HepG2 (cell line): ENCODE measurements around the gene GADD45GIP1. TPM values are rescaled to one million over a fixed set of nuclear protein-coding genes. Genes with fewer than 3 reads are reported as not detected.

Source experiments
- AKAP8 ChIP-seq: sonication (generic); formaldehyde crosslinking; IDR thresholded peaks from 2 replicates; pipeline ENCODE4 v1.5.1; 2020; ENCODE audit warnings: mild to moderate bottlenecking, missing genetic modification reagents
- BCL3 ChIP-seq: sonication (generic); formaldehyde crosslinking; IDR thresholded peaks from 2 replicates; pipeline ENCODE4 v1.5.1; 2020; ENCODE audit warnings: mild to moderate bottlenecking, missing genetic modification reagents, moderate library complexity
- EZH2 ChIP-seq: conservative IDR thresholded peaks from 2 replicates; pipeline ENCODE4 v1.6.1; 2012; ENCODE audit warnings: mild to moderate bottlenecking, low read depth, low read length, moderate library complexity
- FOXA1 ChIP-seq, 2 experiments: fragments of 450-650 bp in 1 of 2; sonication (generic) in 1 of 2; formaldehyde crosslinking in 1 of 2; IDR thresholded peaks; 2 replicates each; pipeline versions ENCODE4 v1.4.0 to v1.6.1; 2016 to 2020; ENCODE audit warnings: missing genetic modification reagents in 1 of 2
- FOXM1 ChIP-seq: sonication (generic); formaldehyde crosslinking; IDR thresholded peaks from 2 replicates; pipeline ENCODE4 v1.5.0; 2020; ENCODE audit warnings: missing genetic modification reagents
- GPN1 ChIP-seq: sonication (generic); formaldehyde crosslinking; IDR thresholded peaks from 2 replicates; pipeline ENCODE4 v1.5.1; 2020; ENCODE audit warnings: missing genetic modification reagents, borderline replicate concordance
- HMG20A ChIP-seq: IDR thresholded peaks from 2 replicates; pipeline ENCODE4 v1.6.1; 2016; ENCODE audit warnings: borderline replicate concordance
- HOXA9 ChIP-seq: sonication (generic); formaldehyde crosslinking; IDR thresholded peaks from 2 replicates; pipeline ENCODE4 v1.8.1; 2022; ENCODE audit warnings: missing genetic modification reagents, mild to moderate bottlenecking, moderate library complexity, borderline replicate concordance
- HOXD1 ChIP-seq: sonication (generic); formaldehyde crosslinking; IDR thresholded peaks from 2 replicates; pipeline ENCODE4 v1.5.0; 2020; ENCODE audit warnings: missing genetic modification reagents
- KDM4B ChIP-seq: sonication (generic); formaldehyde crosslinking; IDR thresholded peaks from 2 replicates; pipeline ENCODE4 v1.4.0; 2020; ENCODE audit warnings: missing genetic modification reagents
- MAX ChIP-seq: IDR thresholded peaks from 2 replicates; pipeline ENCODE4 v1.6.1; 2012; ENCODE audit warnings: inconsistent platforms
- NFE2L1 ChIP-seq: sonication (generic); formaldehyde crosslinking; IDR thresholded peaks from 2 replicates; pipeline ENCODE4 v1.4.0; 2020; ENCODE audit warnings: missing genetic modification reagents, mild to moderate bottlenecking, borderline replicate concordance
- POGK ChIP-seq: sonication (generic); formaldehyde crosslinking; conservative IDR thresholded peaks from 2 replicates; pipeline ENCODE4 v1.8.0; 2022; ENCODE audit warnings: mild to moderate bottlenecking, moderate library complexity, missing genetic modification reagents
- SMAD1 ChIP-seq: sonication (generic); formaldehyde crosslinking; IDR thresholded peaks from 2 replicates; pipeline ENCODE4 v1.4.0; 2020; ENCODE audit warnings: missing genetic modification reagents, low read depth, mild to moderate bottlenecking, borderline replicate concordance
- SYNCRIP ChIP-seq: fragments of 200-400 bp; formaldehyde crosslinking; IDR thresholded peaks from 2 replicates; pipeline ENCODE4 v1.6.1; 2018; ENCODE audit warnings: mild to moderate bottlenecking, low read depth, low read length; ENCODE audit not compliant: insufficient read depth
- TBP ChIP-seq: sonication (generic); formaldehyde crosslinking; IDR thresholded peaks from 2 replicates; pipeline ENCODE4 v1.5.0; 2020; ENCODE audit warnings: missing genetic modification reagents
- ZNF3 ChIP-seq: IDR thresholded peaks from 2 replicates; pipeline ENCODE4 v1.7.0; 2017; ENCODE audit warnings: inconsistent platforms
- ZNF747 ChIP-seq: sonication (generic); formaldehyde crosslinking; IDR thresholded peaks from 2 replicates; pipeline ENCODE4 v1.8.1; 2023; ENCODE audit warnings: missing genetic modification reagents, mild to moderate bottlenecking, borderline replicate concordance
- ZNF75D ChIP-seq: sonication (generic); formaldehyde crosslinking; IDR thresholded peaks from 2 replicates; pipeline ENCODE4 v1.8.1; 2023; ENCODE audit warnings: missing genetic modification reagents, mild to moderate bottlenecking, borderline replicate concordance
- ZNF772 ChIP-seq: sonication (generic); formaldehyde crosslinking; IDR thresholded peaks from 2 replicates; pipeline ENCODE4 v1.5.0; 2020; ENCODE audit warnings: mild to moderate bottlenecking, missing genetic modification reagents
- ZZZ3 ChIP-seq: sonication (generic); formaldehyde crosslinking; IDR thresholded peaks from 2 replicates; pipeline ENCODE4 v1.4.0; 2020; ENCODE audit warnings: missing genetic modification reagents, mild to moderate bottlenecking, borderline replicate concordance
- polyA plus RNA-seq, 8 experiments: library from polyadenylated mRNA; depleted of rRNA in 3 of 8; stranded (reverse) in 7 of 8; unstranded in 1 of 8; fragments of >200 nt; fragmentation: Illumina TruSeq in 4 of 8; extraction: Trizol in 4 of 8; gene quantifications; 2 replicates each; pipeline versions ENCODE4 v1.2.1 to v1.2.3, GENCODE V29; 2011 to 2016; ENCODE audit warnings: low read depth in 4 of 8, missing spikeins in 1 of 8, mixed read lengths in 1 of 8; ENCODE audit not compliant: insufficient read depth in 1 of 8
- total RNA-seq, 5 experiments: library from RNA; depleted of rRNA; stranded (reverse); fragments of >200 nt; fragmentation: Illumina TruSeq; extraction: Trizol; gene quantifications; 2 replicates each; pipeline ENCODE4 v1.2.3, GENCODE V29; 2016; ENCODE audit warnings: low read depth in 1 of 5
- TF ChIP-seq, protein P1 (sequence below): IDR thresholded peaks from 2 replicates; pipeline ENCODE4 v1.6.1; 2016; ENCODE audit warnings: low read depth
- TF ChIP-seq, protein P2 (sequence below): sonication (generic); formaldehyde crosslinking; IDR thresholded peaks from 2 replicates; pipeline ENCODE4 v1.5.0; 2020; ENCODE audit warnings: missing genetic modification reagents, mild to moderate bottlenecking, borderline replicate concordance

GADD45GIP1 gene
- total and polyA plus RNA-seq, 2 of the 13 experiments (the other 11 are each of a cell fraction or from before 2014, with no cell fraction given) = 24.6 to 30.7 TPM

DNA sequence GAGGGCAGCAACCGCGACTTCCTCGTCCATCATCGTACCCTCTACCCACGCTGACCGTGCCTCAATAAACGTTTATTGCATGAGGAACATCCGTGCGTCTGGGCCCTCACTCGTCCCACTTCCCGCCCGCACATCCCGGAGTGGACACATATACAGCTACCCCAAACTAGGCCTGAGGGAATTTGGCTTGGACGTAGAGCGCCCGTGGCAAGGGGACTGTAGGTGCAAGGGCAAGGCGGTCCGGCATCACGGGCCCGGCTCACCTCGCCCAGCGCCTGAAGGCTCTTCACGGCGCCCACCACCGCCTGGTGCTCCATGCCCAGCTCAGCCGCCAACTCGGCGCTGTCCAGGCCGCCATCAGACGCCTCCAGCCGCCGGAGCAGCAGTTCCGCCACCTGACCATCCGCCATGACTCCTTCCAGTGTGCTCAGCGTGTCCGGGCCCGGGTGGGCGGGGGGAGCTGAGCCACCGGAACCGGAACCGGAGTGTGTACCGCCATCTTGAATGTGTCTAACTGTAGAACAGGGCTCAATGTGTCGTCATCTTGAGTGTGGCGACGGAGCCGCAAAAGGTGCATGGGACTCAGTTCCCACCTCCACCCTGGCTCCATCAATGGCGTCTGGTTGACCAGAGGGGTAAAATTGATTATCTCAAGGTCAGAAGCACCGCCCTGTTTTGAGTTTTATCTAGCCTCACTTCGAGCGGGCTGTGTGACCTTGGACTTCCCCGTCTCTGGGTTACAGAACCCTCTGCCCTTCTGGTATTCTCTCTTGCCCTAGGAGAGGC lies 23.5 kb downstream of the GADD45GIP1 start, which contains the start of gene FARSA (continued):
- TF ChIP-seq EZH2 (no peak), ZNF3 (CRISPR knock-in tag) (no peak), HMG20A (CRISPR knock-in tag) (no peak), SMAD1 (CRISPR knock-in tag) (0 out of 2 replicates have a peak, but pooled peaks have one; percentile 91), ZZZ3 (CRISPR knock-in tag) (no peak; the same call in 1 of the 2 replicates), SYNCRIP (no peak), HOXD1 (CRISPR knock-in tag) (no peak), HOXA9 (peak; percentile 46; the same call in 1 of the 2 replicates), FOXM1 (CRISPR knock-in tag) (no peak), KDM4B (peak; percentile 50; the same call in 1 of the 2 replicates), TBP (no peak), AKAP8 (CRISPR knock-in tag) (no peak), POGK (CRISPR knock-in tag) (peak; percentile 68), ZNF747 (CRISPR knock-in tag) (peak; percentile 83; the same call in 1 of the 2 replicates), ZNF772 (CRISPR knock-in tag) (peak; percentile 63), NFE2L1 (CRISPR knock-in tag) (peak; percentile 66; the same call in 1 of the 2 replicates), GPN1 (CRISPR knock-in tag) (no peak; the same call in 1 of the 2 replicates), ZNF75D (CRISPR knock-in tag) (no peak), BCL3 (peak; percentile 82), FOXA1 (IDR thresholded peaks at IDR 0.05) (no peak), FOXA1 (CRISPR knock-in tag; IDR thresholded peaks at IDR 0.05) (no peak), MAX (peak; percentile 80)
- TF ChIP-seq, protein P1, sequence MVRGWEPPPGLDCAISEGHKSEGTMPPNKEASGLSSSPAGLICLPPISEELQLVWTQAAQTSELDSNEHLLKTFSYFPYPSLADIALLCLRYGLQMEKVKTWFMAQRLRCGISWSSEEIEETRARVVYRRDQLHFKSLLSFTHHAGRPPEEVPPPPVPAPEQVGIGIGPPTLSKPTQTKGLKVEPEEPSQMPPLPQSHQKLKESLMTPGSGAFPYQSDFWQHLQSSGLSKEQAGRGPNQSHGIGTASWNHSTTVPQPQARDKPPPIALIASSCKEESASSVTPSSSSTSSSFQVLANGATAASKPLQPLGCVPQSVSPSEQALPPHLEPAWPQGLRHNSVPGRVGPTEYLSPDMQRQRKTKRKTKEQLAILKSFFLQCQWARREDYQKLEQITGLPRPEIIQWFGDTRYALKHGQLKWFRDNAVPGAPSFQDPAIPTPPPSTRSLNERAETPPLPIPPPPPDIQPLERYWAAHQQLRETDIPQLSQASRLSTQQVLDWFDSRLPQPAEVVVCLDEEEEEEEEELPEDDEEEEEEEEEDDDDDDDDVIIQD (CRISPR knock-in tag) = 0 out of 2 replicates have a peak, but pooled peaks have one; percentile 9
- TF ChIP-seq, protein P2, sequence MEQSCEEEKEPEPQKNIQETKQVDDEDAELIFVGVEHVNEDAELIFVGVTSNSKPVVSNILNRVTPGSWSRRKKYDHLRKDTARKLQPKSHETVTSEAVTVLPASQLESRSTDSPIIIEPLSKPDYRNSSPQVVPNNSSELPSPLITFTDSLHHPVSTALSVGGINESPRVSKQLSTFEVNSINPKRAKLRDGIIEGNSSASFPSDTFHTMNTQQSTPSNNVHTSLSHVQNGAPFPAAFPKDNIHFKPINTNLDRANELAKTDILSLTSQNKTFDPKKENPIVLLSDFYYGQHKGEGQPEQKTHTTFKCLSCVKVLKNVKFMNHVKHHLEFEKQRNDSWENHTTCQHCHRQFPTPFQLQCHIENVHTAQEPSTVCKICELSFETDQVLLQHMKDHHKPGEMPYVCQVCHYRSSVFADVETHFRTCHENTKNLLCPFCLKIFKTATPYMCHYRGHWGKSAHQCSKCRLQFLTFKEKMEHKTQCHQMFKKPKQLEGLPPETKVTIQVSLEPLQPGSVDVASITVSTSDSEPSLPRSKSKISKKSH (CRISPR knock-in tag) = peak; percentile 84
